Measurements from ENCODE around the gene PUSL1.

Gene PUSL1

GRCh38 chr1:1307923-1308755, at the start of gene PUSL1, which contains the start of gene ACAP3:
PUSL1 (plus strand) TSS chr1:1308597; CDS start chr1:1308644, 47 bp downstream.
ACAP3 (minus strand) TSS chr1:1307930; CDS start chr1:1307815, 115 bp downstream.
- peak; percentile 88 for DNase-seq (ENCODE audit: low spot score)

GRCh38 chr1:1259119-1259488, 49.3 kb upstream of the PUSL1 start:
- DNase-seq (ENCODE audit: low spot score): no peak

GRCh38 chr1:1259540-1259939, 48.9 kb upstream of the PUSL1 start:
- DNase-seq (ENCODE audit: low spot score): no peak

GRCh38 chr1:1259951-1260600, 48.3 kb upstream of the PUSL1 start:
- no peak for DNase-seq (ENCODE audit: low spot score)

GRCh38 chr1:1260843-1261560, 47.4 kb upstream of the PUSL1 start:
- DNase-seq (ENCODE audit: low spot score): no peak

GRCh38 chr1:1262071-1262470, 46.3 kb upstream of the PUSL1 start:
- DNase-seq (ENCODE audit: low spot score): no peak

GRCh38 chr1:1262758-1263157, 45.6 kb upstream of the PUSL1 start:
- DNase-seq (ENCODE audit: low spot score): no peak

GRCh38 chr1:1264026-1264425, 44.4 kb upstream of the PUSL1 start:
- DNase-seq (ENCODE audit: low spot score): no peak

- no peak for DNase-seq (ENCODE audit: low spot score)
Measured at GRCh38 chr1:1264868-1265272, 43.5 kb upstream of the PUSL1 start.

- no peak for DNase-seq (ENCODE audit: low spot score)
Measured at GRCh38 chr1:1267488-1268283, 40.7 kb upstream of the PUSL1 start.

GRCh38 chr1:1268284-1268682, 40.1 kb upstream of the PUSL1 start:
- no peak for DNase-seq (ENCODE audit: low spot score)

- DNase-seq (ENCODE audit: low spot score): no peak
Measured at GRCh38 chr1:1270813-1271212, 37.6 kb upstream of the PUSL1 start.

GRCh38 chr1:1272341-1273208, 35.8 kb upstream of the PUSL1 start:
- DNase-seq (ENCODE audit: low spot score): no peak

GRCh38 chr1:1273209-1273511, 35.2 kb upstream of the PUSL1 start:
- no peak for DNase-seq (ENCODE audit: low spot score)

- peak; percentile 93 for DNase-seq (ENCODE audit: low spot score)
Measured at GRCh38 chr1:1273512-1274298, 34.7 kb upstream of the PUSL1 start, which contains the start of gene UBE2J2. UBE2J2 (minus strand) TSS chr1:1273854; CDS start chr1:1267992, 5,862 bp downstream.

- no peak for DNase-seq (ENCODE audit: low spot score)
Measured at GRCh38 chr1:1274299-1274930, 34.0 kb upstream of the PUSL1 start.

- no peak for DNase-seq (ENCODE audit: low spot score)
Measured at GRCh38 chr1:1274931-1275431, 33.4 kb upstream of the PUSL1 start.

- no peak for DNase-seq (ENCODE audit: low spot score)
Measured at GRCh38 chr1:1275836-1276235, 32.6 kb upstream of the PUSL1 start.

- DNase-seq (ENCODE audit: low spot score): no peak
Measured at GRCh38 chr1:1278620-1279019, 29.8 kb upstream of the PUSL1 start.

GRCh38 chr1:1279028-1279427, 29.4 kb upstream of the PUSL1 start:
- DNase-seq (ENCODE audit: low spot score): no peak

Data from CD4-positive, alpha-beta T cell treated with Interleukin-6 at 100 ng/mL for 8 hours (primary cell).